Upper lobe of right lung (tissue), 1 donor: ENCODE data around the gene TFB1M. TPM values are rescaled to one million over a fixed set of nuclear protein-coding genes. Genes with fewer than 3 reads are reported as not detected.

Source experiments
- ATAC-seq: fragments of 200-7000 bp; cut with Tn5 transposase; one replicate; pipeline ENCODE4 v1.9.1; 2020; ENCODE audit warnings: mild to moderate bottlenecking, moderate library complexity
- DNase-seq: peaks from one replicate; pipeline ENCODE4 v3.0.0-alpha.2; 2020
- H3K27ac ChIP-seq: fragments of 200-600 bp; one replicate; pipeline ENCODE4 v1.8.0; 2022
- H3K27me3 ChIP-seq: fragments of 200-600 bp; one replicate; pipeline ENCODE4 v1.8.0; 2022; ENCODE audit warnings: mild to moderate bottlenecking
- H3K36me3 ChIP-seq: fragments of 200-600 bp; one replicate; pipeline ENCODE4 v1.8.0; 2022
- H3K4me1 ChIP-seq: fragments of 200-600 bp; one replicate; pipeline ENCODE4 v1.8.0; 2022
- H3K4me3 ChIP-seq: fragments of 200-600 bp; one replicate; pipeline ENCODE4 v1.8.0; 2022; ENCODE audit warnings: mild to moderate bottlenecking
- H3K9me3 ChIP-seq: fragments of 200-600 bp; one replicate; pipeline ENCODE4 v1.8.0; 2022
- CTCF ChIP-seq: fragments of 200-600 bp; IDR thresholded peaks from one replicate; pipeline ENCODE4 v1.8.0; 2022; ENCODE audit warnings: antibody characterized with exemption
- intact Hi-C: fragments of 100-400 bp; cut with DNase I; formaldehyde crosslinking; loops from one replicate; pipeline ENCODE4 v1.11.0; 2022
- total RNA-seq: library from RNA; stranded (reverse); fragmentation: NEBNext Ultra II Directional; extraction: Animal tissue kit (Norgen Biotek cat#: 25700); gene quantifications from one replicate; pipeline ENCODE4 v1.2.1, GENCODE V29; 2021
- donor health status: DM: no; HTN: yes; CAD: no; lungs with severe emphysema.

TFB1M gene
- total RNA-seq, 1 donor from 2014 or later, result 18.6 TPM

- ATAC-seq (no peak), DNase-seq (no peak)
- Histone ChIP-seq H3K27me3 (no peaks in the 10 kb centered on the region), H3K4me1 (peaks cover 3% of the 10 kb centered on the region), H3K36me3 (no peaks in the 10 kb centered on the region), H3K4me3 (no peak overlapping the region), H3K9me3 (no peaks in the 10 kb centered on the region), H3K27ac (no peak overlapping the region)
- no peak for TF ChIP-seq CTCF
- intact Hi-C loops, result no loop called here
Observed at GRCh38 chr6:155246825-155247224, 67.5 kb downstream of the TFB1M start.

DNA sequence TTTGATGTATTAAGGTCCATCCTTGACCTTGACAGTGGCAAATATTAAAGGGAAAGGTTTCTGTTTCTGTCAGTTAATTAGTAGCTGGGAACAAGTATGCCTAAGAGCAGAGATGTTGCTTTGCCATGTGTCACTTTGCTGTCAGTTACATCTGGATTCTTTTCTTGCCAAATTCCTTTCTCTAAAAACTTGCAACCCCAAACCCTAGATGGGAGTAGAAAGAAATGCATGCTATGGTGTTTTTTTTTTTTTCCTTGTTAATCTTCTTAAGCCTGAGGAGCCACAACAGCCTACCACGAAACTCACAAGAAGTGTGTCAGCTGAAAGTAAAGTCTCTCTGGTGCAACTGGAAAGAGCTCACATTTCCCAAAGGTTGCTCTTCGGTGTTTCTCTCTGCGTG lies 68.5 kb downstream of the TFB1M start:
- ATAC-seq (no peak), DNase-seq (no peak)
- intact Hi-C loops, result no loop called here
- no peaks in the 10 kb centered on the region for H3K36me3 ChIP-seq
- H3K9me3 ChIP-seq, result no peaks in the 10 kb centered on the region
- no peak for TF ChIP-seq CTCF
- H3K27ac ChIP-seq, result no peak overlapping the region
- H3K4me1 ChIP-seq, result peaks cover 3% of the 10 kb centered on the region
- H3K4me3 ChIP-seq, result no peak overlapping the region
- no peaks in the 10 kb centered on the region for H3K27me3 ChIP-seq

DNA sequence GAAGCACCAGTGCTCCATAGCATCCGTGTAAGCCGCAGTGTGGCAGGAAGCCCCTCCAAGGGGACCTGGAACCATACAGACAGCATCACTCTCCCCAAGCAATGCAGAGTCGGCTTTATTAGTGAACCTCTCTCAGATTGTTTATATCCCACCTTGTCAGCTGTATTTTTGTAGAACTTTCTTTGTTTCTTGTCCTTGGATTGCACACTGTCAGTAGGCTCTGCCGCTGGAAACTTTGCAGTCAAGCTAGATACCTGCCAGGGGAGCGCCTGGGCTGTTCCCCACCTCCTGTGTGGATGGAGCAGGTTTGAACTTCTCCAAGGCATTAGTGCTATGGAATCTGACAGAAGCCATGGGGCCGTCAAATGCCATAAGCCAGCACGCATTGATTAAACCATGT lies 69.1 kb downstream of the TFB1M start:
- intact Hi-C loops, result no loop called here
- no peak for ATAC-seq
- no peak overlapping the region for H3K4me3 ChIP-seq

GRCh38 chr6:155244434-155244833 lies 69.8 kb downstream of the TFB1M start:
- DNase-seq (no peak), ATAC-seq (no peak)
- Histone ChIP-seq H3K9me3 (no peaks in the 10 kb centered on the region), H3K27me3 (no peaks in the 10 kb centered on the region), H3K27ac (no peak overlapping the region), H3K4me1 (peaks cover 3% of the 10 kb centered on the region), H3K36me3 (no peaks in the 10 kb centered on the region), H3K4me3 (no peak overlapping the region)
- intact Hi-C loops, result no loop called here
- no peak for TF ChIP-seq CTCF

More for the DNA sequence above, 69.1 kb downstream of the TFB1M start:
- no peak for DNase-seq
- Histone ChIP-seq H3K36me3 (no peaks in the 10 kb centered on the region), H3K9me3 (no peaks in the 10 kb centered on the region), H3K4me1 (peaks cover 3% of the 10 kb centered on the region), H3K27ac (no peak overlapping the region), H3K27me3 (no peaks in the 10 kb centered on the region)
- TF ChIP-seq CTCF, result no peak

DNA sequence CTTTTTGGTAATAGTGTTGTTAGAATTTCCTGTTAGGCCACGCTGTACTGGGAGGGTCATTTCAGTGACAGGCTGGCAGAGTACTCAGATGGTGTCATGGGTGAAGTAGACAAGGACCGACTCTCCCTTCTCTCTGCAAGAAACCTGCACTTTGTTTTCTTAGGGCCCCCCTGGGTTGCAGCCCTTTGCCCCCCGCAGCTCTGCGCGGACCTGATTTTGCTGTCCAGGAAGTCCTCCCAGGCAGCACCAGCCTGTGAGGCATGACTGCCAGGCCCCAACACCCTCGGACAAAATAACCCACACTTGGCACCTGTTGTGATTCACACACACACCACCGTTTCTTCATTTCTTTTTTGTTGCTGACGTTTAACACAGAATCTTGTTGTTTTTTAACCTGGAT lies 72.3 kb downstream of the TFB1M start:
- Histone ChIP-seq H3K36me3 (no peaks in the 10 kb centered on the region), H3K27me3 (no peaks in the 10 kb centered on the region), H3K27ac (no peak overlapping the region), H3K4me3 (no peak overlapping the region), H3K9me3 (no peaks in the 10 kb centered on the region), H3K4me1 (peaks cover 3% of the 10 kb centered on the region)
- TF ChIP-seq CTCF, result no peak
- ATAC-seq, result no peak
- intact Hi-C loops, result no loop called here
- DNase-seq, result no peak

- Histone ChIP-seq H3K9me3 (no peaks in the 10 kb centered on the region), H3K36me3 (no peaks in the 10 kb centered on the region), H3K4me3 (no peak overlapping the region), H3K27ac (no peak overlapping the region), H3K4me1 (peaks cover 3% of the 10 kb centered on the region), H3K27me3 (no peaks in the 10 kb centered on the region)
- DNase-seq, result no peak
- no peak for ATAC-seq
- intact Hi-C loops, result no loop called here
- no peak for TF ChIP-seq CTCF
Observed at GRCh38 chr6:155240905-155241600, 73.2 kb downstream of the TFB1M start.
